NCI-H69 (cell line): ENCODE results near the gene ATOSA.

ENCODE experiments used
- DNase-seq: peaks from one replicate; lab custom pipeline; 2025; lab: John Stamatoyannopoulos, UW

Gene ATOSA

GRCh38 chr15:52652984-52653383 is 26.2 kb downstream of the ATOSA start:
- DNase-seq = peak; percentile 49

- peak; percentile 33 for DNase-seq
Observed at GRCh38 chr15:52652286-52652685, 26.9 kb downstream of the ATOSA start.

GRCh38 chr15:52651868-52652267 is 27.3 kb downstream of the ATOSA start:
- DNase-seq = peak; percentile 97

GRCh38 chr15:52651114-52651513 is 28.1 kb downstream of the ATOSA start:
- no peak for DNase-seq

- peak; percentile 72 for DNase-seq
Observed at GRCh38 chr15:52649686-52650085, 29.5 kb downstream of the ATOSA start.

GRCh38 chr15:52645916-52646315 is 33.3 kb downstream of the ATOSA start:
- DNase-seq = no peak

GRCh38 chr15:52642386-52643361 is 36.5 kb downstream of the ATOSA start:
- no peak for DNase-seq

GRCh38 chr15:52636459-52636858 is 42.7 kb downstream of the ATOSA start:
- DNase-seq = no peak

- no peak for DNase-seq
Observed at GRCh38 chr15:52635908-52636307, 43.3 kb downstream of the ATOSA start.
